GM12865 (cell line): ENCODE results near the gene ECSIT.

Experiments used
- DNase-seq: peaks from one replicate; pipeline ENCODE4 v3.0.0; 2010; ENCODE audit warnings: low read depth
- H3K4me3 ChIP-seq: 2 replicates; pipeline ENCODE4 v1.5.1; 2011; ENCODE audit warnings: mild to moderate bottlenecking, low read depth, low read length, control low read depth
- TF ChIP-seq, protein P1 (sequence below): IDR thresholded peaks from 2 replicates; pipeline ENCODE4 v1.5.1; 2011; ENCODE audit warnings: low read length, control low read depth, low read depth, inconsistent platforms; ENCODE audit not compliant: insufficient read depth; ENCODE audit errors: missing control alignments

The ECSIT gene

DNA sequence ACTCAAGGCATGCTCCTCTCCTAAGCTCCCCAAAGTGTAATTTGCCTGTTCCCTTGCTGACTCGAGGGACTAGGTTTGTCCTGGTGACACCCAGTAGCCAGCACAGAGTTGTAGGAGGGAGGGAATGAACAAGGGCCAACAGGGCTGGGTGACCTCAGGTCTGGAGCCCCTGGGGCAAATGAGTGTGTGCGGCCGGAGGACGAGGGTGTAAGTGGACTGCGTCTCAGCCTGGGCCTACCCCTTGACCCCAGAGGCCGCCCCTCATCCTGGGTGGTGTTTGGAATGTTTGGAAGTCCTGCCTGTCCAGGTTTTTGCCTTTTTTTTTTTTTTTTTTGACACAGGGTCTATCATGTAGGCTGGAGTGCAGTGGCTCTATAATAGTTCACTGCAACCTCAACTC lies 22.0 kb downstream of the ECSIT start:
- peak overlapping the region; percentile 77 for H3K4me3 ChIP-seq
- DNase-seq, result no peak

DNA sequence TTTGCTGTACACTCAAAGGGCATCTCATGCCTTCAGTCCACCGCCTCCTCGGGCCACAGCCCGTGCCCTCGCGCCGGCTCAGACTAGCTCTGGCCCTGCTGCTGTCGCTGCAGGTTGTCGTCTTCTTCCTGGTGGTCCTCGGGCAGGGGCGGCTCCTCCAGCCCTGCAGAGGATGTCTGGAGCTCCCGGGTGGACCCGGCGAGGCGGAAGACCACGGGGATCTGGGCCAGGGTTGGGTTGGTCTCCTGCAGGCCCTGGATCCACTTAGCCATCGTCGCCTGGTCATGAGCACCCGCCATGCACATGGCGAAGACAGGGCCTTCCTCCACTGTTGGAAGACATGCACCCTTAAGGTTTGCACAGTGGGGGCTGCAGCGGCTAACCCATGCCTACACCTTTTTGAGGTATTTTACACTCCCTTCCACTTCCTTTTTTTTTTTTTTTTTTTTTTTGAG lies 22.8 kb downstream of the ECSIT start:
- DNase-seq, result no peak
- TF ChIP-seq, protein P1, sequence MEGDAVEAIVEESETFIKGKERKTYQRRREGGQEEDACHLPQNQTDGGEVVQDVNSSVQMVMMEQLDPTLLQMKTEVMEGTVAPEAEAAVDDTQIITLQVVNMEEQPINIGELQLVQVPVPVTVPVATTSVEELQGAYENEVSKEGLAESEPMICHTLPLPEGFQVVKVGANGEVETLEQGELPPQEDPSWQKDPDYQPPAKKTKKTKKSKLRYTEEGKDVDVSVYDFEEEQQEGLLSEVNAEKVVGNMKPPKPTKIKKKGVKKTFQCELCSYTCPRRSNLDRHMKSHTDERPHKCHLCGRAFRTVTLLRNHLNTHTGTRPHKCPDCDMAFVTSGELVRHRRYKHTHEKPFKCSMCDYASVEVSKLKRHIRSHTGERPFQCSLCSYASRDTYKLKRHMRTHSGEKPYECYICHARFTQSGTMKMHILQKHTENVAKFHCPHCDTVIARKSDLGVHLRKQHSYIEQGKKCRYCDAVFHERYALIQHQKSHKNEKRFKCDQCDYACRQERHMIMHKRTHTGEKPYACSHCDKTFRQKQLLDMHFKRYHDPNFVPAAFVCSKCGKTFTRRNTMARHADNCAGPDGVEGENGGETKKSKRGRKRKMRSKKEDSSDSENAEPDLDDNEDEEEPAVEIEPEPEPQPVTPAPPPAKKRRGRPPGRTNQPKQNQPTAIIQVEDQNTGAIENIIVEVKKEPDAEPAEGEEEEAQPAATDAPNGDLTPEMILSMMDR, result no peak
- peak overlapping the region; percentile 77 for H3K4me3 ChIP-seq

More for the DNA sequence above, 22.0 kb downstream of the ECSIT start:
- TF ChIP-seq, protein P1, result no peak

DNA sequence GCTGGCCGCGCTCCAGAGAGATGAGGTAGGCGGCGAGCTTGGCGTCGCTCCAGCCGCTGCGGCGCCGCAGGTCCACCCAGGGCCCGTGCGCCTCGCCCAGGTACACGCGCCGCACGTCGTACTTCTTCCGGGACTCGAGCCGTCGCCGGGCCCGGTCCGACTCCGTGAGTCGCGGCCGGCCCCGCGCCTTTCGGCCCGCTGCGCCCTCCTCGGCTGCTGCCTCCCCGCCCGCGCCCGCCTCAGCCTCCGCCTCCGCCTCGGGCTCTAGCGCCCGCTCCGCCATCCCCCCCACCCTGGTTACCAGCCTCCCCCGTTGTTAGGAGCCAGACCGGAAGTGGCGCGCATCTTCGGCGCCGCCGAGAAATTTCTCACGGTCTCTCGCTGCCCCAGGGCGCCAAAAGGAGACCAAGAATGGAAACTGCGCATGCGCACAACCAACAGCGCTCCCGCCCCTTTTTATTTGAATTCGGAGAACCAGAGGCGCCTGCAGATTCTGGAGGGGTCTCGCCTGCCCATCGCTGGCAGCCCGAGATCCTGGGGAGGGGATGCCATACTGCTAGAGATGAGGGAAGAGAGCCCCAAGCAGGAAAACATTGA lies 23.3 kb downstream of the ECSIT start, which contains the start of gene ZNF653:
TSS of gene ZNF653 (minus strand) at position 336 of the 597 bp plus-strand sequence. CDS start at position 283, 53 bp downstream.
- H3K4me3 ChIP-seq, result peak within 1 kb of the TSS; percentile 77
- DNase-seq, result peak; percentile 97
- TF ChIP-seq, protein P1, result no peak

DNA sequence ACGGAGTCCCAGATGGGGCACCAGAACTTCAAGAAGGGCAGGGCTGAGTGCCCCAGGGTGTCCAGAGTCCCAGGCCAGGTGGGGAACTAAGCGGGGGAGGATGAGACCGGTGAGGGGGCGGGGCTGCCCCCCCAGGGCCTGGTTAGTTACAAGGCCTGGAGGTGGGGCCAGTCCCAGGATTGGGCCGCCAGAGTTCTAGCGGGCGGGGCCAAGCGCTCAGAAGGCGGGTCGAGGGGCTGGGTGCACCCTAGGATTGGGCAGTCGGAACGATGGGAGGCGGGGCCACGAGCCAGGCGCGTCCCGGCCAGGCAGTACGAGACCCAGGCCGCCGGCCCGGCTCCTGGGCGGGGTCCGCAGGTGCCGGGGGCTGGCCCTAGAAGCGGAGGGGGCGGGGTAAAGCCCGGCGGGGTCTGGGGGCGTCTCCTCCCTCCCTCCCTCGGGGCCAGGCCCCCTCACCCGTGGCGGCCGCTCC lies 23.9 kb downstream of the ECSIT start:
- TF ChIP-seq, protein P1, result no peak
- peak; percentile 98 for DNase-seq
- peak overlapping the region; percentile 77 for H3K4me3 ChIP-seq

DNA sequence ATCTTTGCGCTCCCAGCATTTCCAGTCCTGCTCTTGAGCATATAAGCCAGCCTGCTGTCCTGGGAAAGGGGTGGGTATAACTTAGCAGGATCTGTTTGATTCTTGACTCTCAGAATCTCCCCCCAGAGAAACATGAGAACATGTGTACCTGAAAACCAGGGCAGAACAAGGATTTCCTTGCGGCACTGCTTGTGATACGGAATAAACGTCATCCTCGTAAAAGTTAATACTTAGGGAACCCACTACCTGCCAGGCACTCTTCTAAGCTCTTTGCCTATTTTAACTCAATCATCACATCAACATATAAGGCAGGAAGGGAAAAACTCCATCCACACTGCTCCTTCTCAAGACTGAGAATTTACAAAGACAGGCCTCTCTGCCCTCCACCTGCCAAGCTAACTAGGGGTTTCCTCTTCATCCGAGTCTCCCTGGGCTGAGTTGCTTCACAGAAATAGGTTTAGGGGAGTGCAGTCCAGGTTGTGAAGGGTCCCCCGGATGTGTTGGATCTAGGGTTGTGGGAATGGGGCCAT lies 24.4 kb downstream of the ECSIT start:
- no peak for DNase-seq
- TF ChIP-seq, protein P1, result no peak
- H3K4me3 ChIP-seq, result peak overlapping the region; percentile 77

DNA sequence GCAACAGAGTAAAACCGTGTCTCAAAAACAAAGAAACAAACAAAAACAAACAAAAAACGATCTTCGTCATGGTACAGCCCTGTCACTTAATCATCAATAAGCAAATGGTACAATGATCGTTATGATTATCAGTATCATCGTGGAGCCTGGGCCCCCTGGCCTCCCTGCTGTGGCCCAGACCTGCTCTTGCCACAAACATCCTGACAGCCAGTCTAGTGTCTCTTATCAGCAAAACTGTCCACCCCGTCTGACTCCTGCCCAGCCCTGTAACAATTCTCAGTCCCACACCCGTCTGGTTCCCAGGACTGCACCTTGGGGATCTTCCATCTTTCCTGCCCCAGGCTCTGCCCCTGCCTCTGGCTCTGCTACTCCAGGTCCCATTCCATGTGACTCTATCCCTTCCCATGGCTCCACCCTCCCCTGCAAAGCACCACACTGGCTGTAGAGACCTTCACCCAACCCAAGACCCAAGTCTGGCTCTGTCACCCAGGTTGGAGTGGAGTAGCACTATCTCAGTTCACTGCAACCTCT lies 29.0 kb downstream of the ECSIT start:
- TF ChIP-seq, protein P1, result no peak
- no peak for DNase-seq
- no peak overlapping the region for H3K4me3 ChIP-seq

DNA sequence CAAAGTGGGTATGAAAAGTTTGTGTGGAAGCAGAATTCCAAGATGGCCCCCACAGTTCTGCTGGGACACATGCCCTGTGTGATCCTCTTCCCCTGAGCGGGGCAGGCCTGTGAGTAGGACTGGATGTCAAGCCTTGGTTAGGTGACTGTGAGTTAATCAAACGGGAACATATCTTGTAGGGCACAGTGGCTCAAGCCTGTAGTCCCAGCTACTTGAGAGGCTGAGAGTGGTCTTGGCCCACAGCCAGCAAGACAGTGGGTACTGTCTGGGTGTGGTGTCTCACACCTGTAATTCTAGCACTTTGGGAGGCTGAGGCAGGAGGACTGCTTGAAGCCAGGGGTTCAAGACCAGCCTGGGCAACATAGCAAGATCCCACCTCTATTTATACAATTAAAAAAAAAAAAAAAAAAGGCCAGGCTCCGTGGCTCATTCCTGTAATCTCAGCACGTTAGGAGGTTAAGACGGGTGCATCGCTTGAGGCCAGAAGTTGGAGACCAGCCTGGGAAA lies 29.7 kb downstream of the ECSIT start:
- TF ChIP-seq, protein P1, result no peak
- no peak for DNase-seq

More for the DNA sequence above, 29.7 kb downstream of the ECSIT start:
- H3K4me3 ChIP-seq, result no peak overlapping the region
